Ovary (tissue), 3 donors: ENCODE results near the gene GRID1.

ENCODE experiments used
- CTCF ChIP-seq, 3 donors: fragments of 450-650 bp in 2 of 3; fragments of 200-600 bp in 1 of 3; IDR thresholded peaks; one replicate each; pipeline versions ENCODE4 v1.5.1 to v1.8.0; 2016 to 2022; ENCODE audit warnings: antibody characterized with exemption in 3 of 3, mild to moderate bottlenecking in 1 of 3
- EP300 ChIP-seq: sonication (generic); formaldehyde crosslinking; IDR thresholded peaks from one replicate; pipeline ENCODE4 v1.6.1; 2017; ENCODE audit warnings: antibody characterized with exemption
- POLR2A ChIP-seq: fragments of 450-650 bp; IDR thresholded peaks from one replicate; pipeline ENCODE4 v1.6.1; 2017; ENCODE audit warnings: antibody characterized with exemption, mild to moderate bottlenecking, moderate library complexity
- donor health status: DM: no; HTN: no; CAD: no.

GRCh38 chr10:86103391-86104101, 263.0 kb downstream of the GRID1 start:
- TF ChIP-seq CTCF (IDR thresholded peaks at IDR 0.05), result no peak
- no peak for TF ChIP-seq EP300
- TF ChIP-seq POLR2A, result no peak
